ENCODE measurements around the gene TRPM5.

- TF ChIP-seq CTCF (IDR thresholded peaks at IDR 0.05) (no peak), POLR2A (IDR thresholded peaks at IDR 0.05) (no peak)
Observed at GRCh38 chr11:2432628-2433071, 11.7 kb downstream of the TRPM5 start.

Measured in heart left ventricle (tissue), 13 donors.